KMS-11 (cell line): ENCODE data around the gene OBSL1.

Experiments used
- H2AFZ ChIP-seq: fragments of 200-600 bp; sonication (generic); 2 replicates; pipeline ENCODE4 v1.6.1; 2016; ENCODE audit warnings: antibody characterized with exemption, mixed run types, low read depth
- H3K27ac ChIP-seq: fragments of 200-600 bp; sonication (generic); 2 replicates; pipeline ENCODE4 v1.6.1; 2016; ENCODE audit warnings: mild to moderate bottlenecking, mixed run types
- H3K27me3 ChIP-seq: fragments of 200-600 bp; sonication (generic); 2 replicates; pipeline ENCODE4 v1.6.1; 2017; ENCODE audit warnings: mild to moderate bottlenecking, low read depth, mixed run types, moderate library complexity; ENCODE audit not compliant: insufficient read depth
- H3K36me3 ChIP-seq: fragments of 200-600 bp; sonication (generic); 2 replicates; pipeline ENCODE4 v1.6.1; 2017; ENCODE audit warnings: mild to moderate bottlenecking, mixed run types; ENCODE audit not compliant: insufficient read depth
- H3K4me1 ChIP-seq: fragments of 200-600 bp; sonication (generic); 2 replicates; pipeline ENCODE4 v1.6.1; 2016; ENCODE audit warnings: mild to moderate bottlenecking, low read depth, mixed run types; ENCODE audit not compliant: poor library complexity, severe bottlenecking
- H3K4me2 ChIP-seq: fragments of 200-600 bp; sonication (generic); 2 replicates; pipeline ENCODE4 v1.7.0; 2016; ENCODE audit warnings: mild to moderate bottlenecking, mixed run types
- H3K4me3 ChIP-seq: fragments of 200-600 bp; sonication (generic); IDR thresholded peaks from 2 replicates; pipeline ENCODE4 v1.6.1; 2017; ENCODE audit warnings: low read depth, low read length, mixed read lengths; ENCODE audit not compliant: insufficient read depth
- H3K79me2 ChIP-seq: fragments of 200-600 bp; sonication (generic); 2 replicates; pipeline ENCODE4 v1.6.1; 2016; ENCODE audit warnings: low read depth, mixed run types; ENCODE audit not compliant: insufficient read depth
- H3K9ac ChIP-seq: fragments of 200-600 bp; sonication (generic); 2 replicates; pipeline ENCODE4 v1.6.1; 2016; ENCODE audit warnings: mild to moderate bottlenecking, mixed run types
- H4K20me1 ChIP-seq: fragments of 200-600 bp; sonication (generic); 2 replicates; pipeline ENCODE4 v1.6.1; 2016; ENCODE audit warnings: mild to moderate bottlenecking, mixed run types; ENCODE audit not compliant: insufficient read depth
- CTCF ChIP-seq: fragments of 200-600 bp; sonication (generic); conservative IDR thresholded peaks from 2 replicates; pipeline ENCODE4 v1.6.1; 2017; ENCODE audit warnings: low read depth, mild to moderate bottlenecking, antibody characterized with exemption, low read length, moderate library complexity, mixed read lengths

Gene OBSL1

GRCh38 chr2:219514196-219514761 is 57.1 kb downstream of the OBSL1 start, which contains the start of gene ASIC4:
Gene ASIC4 (plus strand): TSS chr2:219514482. CDS start chr2:219514725, 243 bp downstream.
- Histone ChIP-seq H3K4me1 (peaks cover 5% of the 10 kb centered on the region), H3K27ac (no peak within 1 kb of the TSS), H3K4me2 (no peak within 1 kb of the TSS), H3K4me3 (no peak within 1 kb of the TSS), H3K27me3 (peaks cover 87% of the 10 kb centered on the region), H2AFZ (no peak within 1 kb of the TSS), H3K9ac (no peak within 1 kb of the TSS), H3K36me3 (no peaks in the 10 kb centered on the region), H3K79me2 (no peaks in the 10 kb centered on the region), H4K20me1 (no peaks in the 10 kb centered on the region)
- TF ChIP-seq CTCF, result no peak

GRCh38 chr2:219513787-219514186 is 57.6 kb downstream of the OBSL1 start:
- no peaks in the 10 kb centered on the region for H3K36me3 ChIP-seq
- H3K4me2 ChIP-seq, result no peak overlapping the region
- H4K20me1 ChIP-seq, result no peaks in the 10 kb centered on the region
- H3K27ac ChIP-seq, result no peak overlapping the region
- no peaks in the 10 kb centered on the region for H3K79me2 ChIP-seq
- H3K27me3 ChIP-seq, result peaks cover 83% of the 10 kb centered on the region
- H3K9ac ChIP-seq, result no peak overlapping the region
- H3K4me3 ChIP-seq, result no peak overlapping the region
- H3K4me1 ChIP-seq, result peaks cover 5% of the 10 kb centered on the region
- H2AFZ ChIP-seq, result no peak overlapping the region
- TF ChIP-seq CTCF, result no peak

GRCh38 chr2:219512524-219513216 is 58.7 kb downstream of the OBSL1 start:
- Histone ChIP-seq H3K9ac (no peak overlapping the region), H3K4me1 (peaks cover 5% of the 10 kb centered on the region), H3K4me2 (no peak overlapping the region), H2AFZ (no peak overlapping the region), H3K27me3 (peaks cover 74% of the 10 kb centered on the region), H3K36me3 (no peaks in the 10 kb centered on the region), H3K4me3 (no peak overlapping the region), H4K20me1 (no peaks in the 10 kb centered on the region), H3K27ac (no peak overlapping the region), H3K79me2 (no peaks in the 10 kb centered on the region)
- no peak for TF ChIP-seq CTCF

- no peak overlapping the region for H3K9ac ChIP-seq
- H3K27ac ChIP-seq, result no peak overlapping the region
- peaks cover 65% of the 10 kb centered on the region for H3K27me3 ChIP-seq
- H2AFZ ChIP-seq, result no peak overlapping the region
- H3K4me1 ChIP-seq, result peaks cover 5% of the 10 kb centered on the region
- H3K79me2 ChIP-seq, result no peaks in the 10 kb centered on the region
- H3K36me3 ChIP-seq, result no peaks in the 10 kb centered on the region
- no peaks in the 10 kb centered on the region for H4K20me1 ChIP-seq
- TF ChIP-seq CTCF, result no peak
- no peak overlapping the region for H3K4me3 ChIP-seq
- H3K4me2 ChIP-seq, result no peak overlapping the region
Observed at GRCh38 chr2:219511547-219512325, 59.6 kb downstream of the OBSL1 start.
